GM19452 (cell line): ENCODE results near the gene CAND1.

ENCODE experiments used
- ATAC-seq: cut with Tn5 transposase; IDR thresholded peaks from one replicate; pipeline ENCODE4 v1.9.1; 2021; ENCODE audit not compliant: unreplicated experiment

CAND1 gene

DNA sequence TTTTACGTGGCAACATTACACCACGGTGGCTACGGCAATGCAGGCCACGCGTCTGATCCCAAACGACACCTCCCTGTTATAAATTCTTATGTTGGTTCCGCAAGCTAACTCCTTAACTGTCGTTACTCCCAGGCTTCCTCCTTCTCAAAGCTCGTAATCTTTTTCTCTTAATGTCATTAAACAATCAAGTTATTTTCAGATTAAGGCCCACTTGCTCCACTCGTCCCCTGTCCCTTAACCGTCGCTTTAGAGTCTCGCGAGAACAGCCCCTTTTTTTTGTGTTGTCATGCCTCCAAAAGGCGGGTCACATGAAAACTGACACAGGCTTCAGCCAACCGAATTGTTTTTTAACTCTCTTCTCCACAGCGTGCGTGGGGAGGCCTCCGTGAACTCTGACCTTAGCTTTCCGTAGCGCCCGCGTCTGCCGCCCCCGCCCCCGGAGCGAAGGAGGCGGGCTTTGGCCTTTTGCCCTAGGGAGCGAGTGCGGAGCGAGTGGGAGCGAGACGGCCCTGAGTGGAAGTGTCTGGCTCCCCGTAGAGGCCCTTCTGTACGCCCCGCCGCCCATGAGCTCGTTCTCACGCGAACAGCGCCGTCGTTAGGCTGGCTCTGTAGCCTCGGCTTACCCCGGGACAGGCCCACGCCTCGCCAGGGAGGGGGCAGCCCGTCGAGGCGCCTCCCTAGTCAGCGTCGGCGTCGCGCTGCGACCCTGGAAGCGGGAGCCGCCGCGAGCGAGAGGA lies at the start of gene CAND1:
Gene CAND1, plus strand, starts transcription at position 463 of the 737 bp plus-strand sequence. CDS start 360 bp downstream, outside the sequence.
- peak; percentile 74 for ATAC-seq

DNA sequence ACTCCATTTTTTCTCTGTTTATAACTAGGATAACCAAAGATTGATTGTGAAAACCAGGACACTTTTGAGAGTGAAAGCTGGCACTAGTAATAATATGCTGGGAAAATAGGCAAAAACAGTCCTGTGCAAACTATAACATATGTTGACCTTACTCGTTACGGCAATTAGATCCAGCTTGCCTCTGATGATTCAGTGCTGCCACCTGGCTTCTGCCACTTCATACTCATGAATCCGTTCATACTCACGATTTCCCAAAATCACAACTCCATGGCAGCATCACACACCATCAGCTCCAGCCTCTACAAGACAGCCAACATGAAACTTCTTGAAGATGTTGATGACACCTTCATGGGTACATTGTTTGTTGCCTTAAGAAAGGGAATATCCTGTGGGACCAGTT lies 49.1 kb upstream of the CAND1 start:
- no peak for ATAC-seq

DNA sequence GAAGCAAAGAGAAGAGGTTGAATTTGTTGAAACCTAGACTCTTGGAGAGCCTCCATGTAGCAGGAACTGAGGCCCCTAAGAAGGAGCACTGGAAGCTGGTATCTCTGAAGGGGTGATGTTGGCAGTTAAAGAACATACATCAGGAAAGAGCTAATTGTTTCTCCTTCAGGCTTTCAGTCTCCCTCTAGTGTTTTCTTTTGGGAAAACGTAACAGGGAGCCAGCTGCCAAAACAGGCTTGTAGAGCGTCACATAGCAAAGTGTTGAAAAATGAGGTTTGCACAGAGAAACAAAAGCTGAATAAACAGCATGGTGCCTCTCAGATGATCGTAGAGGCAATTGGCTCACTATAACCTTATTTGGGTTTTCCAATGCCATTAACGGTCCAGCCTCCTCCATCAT lies 46.9 kb upstream of the CAND1 start:
- no peak for ATAC-seq

DNA sequence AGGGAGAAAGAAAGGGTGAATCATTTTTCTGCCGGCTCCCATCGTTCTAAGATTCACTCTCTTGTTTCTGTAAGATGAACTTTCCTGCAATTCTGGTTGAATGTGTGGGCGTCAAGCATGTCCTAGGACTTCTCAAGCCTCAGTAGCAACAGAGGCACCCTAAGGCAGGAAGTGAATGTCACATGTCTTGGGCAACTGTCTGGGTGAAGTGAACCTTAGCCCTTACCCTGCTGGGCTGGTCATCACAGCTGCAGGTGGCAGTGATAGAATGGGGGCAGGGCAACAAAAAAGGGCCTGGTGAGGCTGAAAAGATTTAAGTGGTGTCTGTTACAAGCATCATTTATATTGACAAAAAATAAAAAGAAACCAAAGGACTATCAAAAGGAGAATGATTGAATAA lies 45.9 kb upstream of the CAND1 start:
- no peak for ATAC-seq

DNA sequence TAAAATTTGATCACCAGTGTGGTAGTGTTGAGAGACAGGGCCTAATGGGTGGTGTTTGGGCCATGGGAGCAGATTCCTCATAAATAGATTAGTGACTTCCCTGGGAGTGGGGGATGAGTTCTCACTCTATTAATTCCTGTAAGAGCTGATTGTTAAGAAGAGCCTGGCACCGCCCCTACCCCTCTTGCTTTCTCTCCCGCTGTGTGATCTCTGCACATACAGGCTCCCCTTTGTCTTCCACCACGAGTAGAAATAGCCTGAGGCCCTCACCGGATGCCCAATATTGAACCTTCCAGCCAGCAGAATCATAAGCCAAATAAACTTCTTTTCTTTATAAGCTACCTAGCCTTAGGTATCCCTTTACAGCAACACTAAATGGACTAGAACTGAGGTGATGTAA lies 31.9 kb upstream of the CAND1 start:
- ATAC-seq = no peak

DNA sequence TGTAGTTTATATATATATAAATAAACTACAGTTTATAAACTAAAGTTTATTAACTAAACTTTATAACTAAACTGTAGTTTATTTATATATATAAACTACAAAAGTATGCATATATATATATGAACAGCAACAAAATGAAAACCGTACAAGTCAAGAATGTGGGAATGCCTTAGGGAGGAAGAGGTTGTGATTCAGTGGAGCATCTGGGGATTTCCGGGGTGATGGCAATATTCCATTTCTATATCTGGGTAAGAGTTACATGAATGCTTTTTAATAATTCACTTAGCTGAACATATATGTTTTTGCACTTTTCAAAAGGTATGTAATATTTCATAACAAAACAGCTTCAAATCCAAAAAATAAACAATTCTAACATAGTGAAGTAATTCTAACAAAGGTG lies 30.1 kb upstream of the CAND1 start:
- no peak for ATAC-seq

DNA sequence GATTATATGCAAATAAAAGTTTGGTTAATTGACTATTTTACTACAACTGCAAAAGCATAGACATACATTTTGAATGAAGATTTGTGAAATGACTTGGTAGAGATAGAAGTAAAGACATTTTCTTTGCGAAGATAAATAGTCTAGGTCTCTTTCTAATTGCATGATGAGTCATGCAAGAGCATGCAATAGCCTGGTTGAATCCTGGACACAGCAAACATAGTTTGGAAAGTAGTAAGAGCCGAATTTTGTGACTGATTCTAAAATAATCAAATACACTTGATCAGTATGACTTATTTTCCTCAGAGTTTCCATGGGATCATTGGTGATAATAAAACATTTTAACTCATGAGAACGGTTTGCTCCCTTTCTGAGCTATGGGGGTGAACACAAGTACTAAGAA lies 27.7 kb upstream of the CAND1 start:
- ATAC-seq = no peak

DNA sequence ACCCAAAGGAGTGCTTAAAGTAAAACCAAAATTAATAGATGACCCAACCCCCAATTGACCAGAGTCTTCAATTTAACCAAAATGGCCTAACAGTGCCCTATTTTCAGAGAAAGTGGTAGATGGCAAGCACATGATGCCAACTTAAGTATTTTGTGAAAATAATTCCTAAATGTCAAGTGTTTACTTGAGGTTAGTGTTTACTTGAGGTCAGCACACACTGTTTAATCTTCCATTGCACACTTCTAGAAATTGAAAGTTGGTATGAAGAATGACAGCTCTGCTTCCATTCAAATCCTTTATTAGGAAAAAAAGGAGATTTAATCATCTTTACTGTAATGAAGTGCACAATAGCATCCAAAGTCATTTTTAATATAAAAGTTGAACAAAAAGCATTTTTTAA lies 25.9 kb upstream of the CAND1 start:
- no peak for ATAC-seq

DNA sequence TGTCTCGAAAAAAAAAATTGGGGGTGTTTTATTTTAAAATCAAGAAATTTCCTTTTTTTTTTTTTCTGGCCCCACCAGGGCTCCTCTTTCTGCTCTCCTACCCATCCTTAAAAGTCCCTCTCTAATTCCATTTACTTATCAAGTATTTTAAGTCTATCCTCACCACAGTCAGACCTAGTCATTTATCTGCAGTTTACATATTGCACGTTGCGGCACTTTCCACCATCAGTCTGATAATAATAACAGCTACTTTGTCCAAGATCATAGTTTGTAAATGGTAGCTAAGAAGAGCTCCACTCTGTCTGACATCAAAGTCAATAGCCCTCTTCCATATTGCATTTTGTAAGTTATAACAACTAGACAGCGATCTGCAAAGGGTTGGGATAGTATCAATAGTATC lies 23.6 kb upstream of the CAND1 start:
- no peak for ATAC-seq

DNA sequence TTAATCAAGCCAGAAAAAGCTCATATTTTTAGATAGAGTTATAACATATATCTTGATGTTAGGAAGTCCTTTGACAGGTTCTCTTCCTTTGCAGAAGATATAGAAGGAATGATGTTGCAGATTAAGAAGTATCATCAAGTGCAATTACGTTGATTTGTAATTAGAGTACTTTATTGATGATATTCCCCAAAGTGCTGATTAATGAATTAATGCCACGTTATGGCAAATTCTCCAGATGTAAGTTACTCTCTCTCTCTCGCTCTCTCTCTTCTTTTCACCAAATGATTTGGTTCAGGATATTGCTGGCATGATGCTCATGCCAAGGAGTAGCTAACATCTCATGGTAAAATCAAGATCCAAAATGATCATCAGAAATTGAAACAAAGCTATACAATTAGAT lies 18.1 kb upstream of the CAND1 start:
- ATAC-seq = no peak

DNA sequence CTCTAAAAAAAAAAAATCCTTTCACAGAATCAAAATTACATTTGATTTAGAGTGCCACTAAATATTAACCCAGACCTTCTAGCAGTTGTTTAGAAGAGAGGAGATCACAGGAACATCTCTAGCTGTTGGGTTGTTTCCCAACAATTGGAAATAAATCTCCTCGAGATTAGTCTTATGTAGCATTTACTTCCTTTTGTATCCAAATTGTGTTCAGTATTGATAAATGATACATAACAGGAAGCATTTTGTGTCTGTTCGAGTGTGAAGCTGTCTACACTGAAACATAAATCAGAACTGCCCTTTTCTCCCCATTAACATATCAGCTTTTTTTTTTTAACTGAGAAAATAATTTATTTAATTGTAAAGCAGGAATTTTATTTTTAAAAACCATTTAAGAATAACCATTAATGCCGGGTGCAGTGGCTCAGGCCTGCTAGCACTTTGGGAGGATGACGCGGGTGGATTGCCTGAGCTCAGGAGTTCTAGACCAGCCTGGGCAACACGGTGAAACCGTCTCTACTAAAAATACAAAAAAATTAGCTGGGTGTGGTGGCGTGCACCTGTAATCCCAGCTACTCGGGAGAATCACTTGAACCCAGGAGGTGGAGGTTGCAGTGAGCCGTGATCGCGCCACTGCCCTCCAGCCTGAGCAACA lies 14.7 kb upstream of the CAND1 start:
- ATAC-seq = no peak

DNA sequence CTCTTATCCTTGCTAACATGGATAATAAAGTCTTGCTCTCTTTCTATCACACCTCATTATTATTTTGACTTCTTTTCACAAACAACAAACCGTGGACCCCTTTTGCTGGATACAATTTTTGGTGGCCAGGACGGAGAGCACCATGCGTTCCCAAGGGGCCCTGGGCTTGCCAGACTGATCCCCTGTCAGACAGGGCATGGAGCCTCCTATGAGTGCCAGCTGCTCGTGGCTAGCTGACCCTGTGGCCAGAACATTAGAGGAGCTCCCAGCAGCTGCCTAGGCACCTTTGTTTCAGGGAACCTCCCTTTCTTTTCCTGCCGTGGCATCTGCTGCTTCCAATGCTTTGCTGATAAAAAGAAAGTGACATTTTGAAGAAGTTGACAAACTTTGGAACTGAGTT lies 12.5 kb upstream of the CAND1 start:
- no peak for ATAC-seq

DNA sequence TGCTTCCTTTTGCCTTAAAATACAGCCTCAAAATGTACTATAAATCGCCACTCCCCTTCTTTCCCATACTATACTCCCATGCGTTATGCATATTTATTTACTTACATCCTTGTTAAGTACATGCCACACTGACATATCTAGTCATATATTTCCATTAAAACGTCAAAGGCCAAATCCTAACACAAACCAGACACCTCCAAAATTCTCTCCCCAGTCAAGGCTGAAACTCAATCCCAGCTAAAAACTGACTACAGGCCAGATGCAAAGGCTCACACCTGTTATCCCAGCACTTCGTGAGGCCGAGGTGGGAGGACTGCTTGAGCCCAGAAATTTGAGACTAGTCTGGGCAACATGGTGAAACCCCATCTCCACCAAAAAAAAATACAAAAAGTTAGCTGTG lies 5.7 kb upstream of the CAND1 start:
- ATAC-seq = no peak

DNA sequence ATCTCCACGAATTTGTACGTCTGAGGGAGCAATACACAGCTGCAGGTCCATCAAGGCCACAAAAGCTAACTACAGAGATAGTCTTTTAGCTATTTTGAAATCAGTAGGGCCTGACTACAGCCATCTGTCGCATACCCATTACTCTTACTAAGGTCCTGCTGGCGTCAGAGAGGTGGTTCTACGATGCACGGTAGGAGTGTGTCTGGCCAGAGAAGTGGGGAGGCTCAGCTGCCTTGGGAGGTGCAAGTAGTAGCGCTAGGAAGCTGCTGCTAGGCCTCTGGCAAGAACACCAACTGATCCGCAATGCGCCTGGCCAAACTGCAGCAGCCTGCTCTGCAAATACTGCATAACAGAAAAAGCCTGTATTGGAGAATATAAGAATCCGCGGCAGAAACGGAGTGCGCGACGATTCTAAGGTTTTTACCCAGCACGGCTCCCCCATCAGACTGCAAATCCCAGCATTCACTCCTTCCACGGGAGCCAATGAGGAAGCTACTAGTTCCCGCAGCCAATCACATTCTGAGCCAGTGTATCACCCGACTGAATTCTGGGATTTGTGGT lies 743 bp upstream of the CAND1 start:
- ATAC-seq = peak; percentile 79

DNA sequence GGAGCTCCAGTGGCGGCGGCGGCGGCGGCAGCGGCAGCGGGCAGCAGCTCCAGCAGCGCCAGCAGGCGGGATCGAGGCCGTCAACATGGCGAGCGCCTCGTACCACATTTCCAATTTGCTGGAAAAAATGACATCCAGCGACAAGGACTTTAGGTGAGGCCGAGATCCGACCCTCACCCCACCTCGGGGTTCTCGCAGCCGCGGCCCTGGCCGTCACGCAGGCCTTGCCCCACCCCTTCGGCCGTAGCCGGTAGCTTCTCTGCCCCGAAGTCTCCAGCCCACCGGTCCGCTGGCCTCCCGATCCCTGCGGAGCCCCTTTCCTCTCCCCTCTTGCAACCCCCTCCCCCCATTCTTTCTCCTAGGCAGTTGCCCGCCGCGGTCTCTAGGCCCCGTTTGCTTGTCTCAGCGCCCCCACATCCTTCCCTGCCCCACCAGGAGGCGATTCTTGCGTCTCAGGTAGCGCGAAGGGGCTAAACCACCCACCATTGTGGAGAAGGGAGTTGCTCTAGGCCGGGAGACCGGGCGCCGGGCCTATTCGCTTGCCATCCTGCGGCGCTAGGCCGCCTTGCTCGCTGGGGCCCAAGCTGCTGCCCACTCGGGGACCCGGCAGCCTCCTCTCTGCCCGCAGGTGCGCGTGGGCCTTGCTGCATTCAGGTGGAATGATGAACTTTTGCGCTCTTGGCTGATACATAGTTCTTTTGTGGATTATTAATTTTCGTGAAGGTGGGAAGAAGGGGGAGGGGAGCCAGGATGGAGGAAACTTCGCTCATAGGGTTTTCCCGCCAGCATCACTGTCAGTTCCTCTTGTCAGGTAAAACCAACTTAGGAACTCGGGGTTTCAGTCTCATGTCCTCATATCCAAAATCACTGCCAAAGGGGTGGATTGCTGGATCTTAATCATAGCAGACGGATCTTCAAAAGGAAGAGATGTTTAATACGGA lies 745 bp downstream of the CAND1 start:
- ATAC-seq = peak; percentile 10

DNA sequence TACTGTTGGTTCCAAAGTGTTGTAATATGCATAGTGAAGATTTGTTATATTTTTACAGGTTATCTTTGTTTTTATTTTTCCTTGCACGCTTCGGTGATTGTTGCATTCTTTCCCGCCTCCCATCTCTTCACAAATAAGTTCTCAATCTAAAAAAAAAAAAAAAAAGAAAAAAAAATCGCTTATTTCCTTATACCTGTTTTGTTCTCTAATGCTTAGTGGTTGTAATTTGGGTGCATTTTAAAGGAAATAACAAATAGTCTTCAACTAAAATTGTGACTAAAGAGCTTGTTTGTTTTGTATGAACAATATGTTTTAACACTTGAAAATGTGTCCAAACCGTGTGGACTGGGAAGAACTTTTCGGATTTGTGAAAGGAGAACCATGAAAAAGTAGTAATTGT lies 1.5 kb downstream of the CAND1 start:
- no peak for ATAC-seq

DNA sequence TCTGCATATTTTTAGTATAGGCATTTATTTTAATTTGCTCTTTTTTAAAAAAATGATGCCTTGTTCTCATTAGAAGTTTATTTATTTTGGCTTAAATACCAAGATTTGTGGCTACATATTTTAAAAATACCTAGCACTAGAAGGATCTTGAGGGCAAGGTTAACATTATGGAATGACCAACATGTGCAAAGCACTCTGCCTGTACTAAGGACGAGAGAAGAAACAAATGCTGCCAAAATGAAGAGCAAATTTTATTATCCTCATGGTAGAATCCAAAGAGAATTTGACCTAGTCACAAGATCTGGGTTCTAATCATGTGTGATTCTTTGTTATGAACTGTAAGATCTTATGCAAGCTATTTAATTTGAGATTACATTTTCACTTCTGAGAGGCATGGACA lies 2.8 kb downstream of the CAND1 start:
- no peak for ATAC-seq

DNA sequence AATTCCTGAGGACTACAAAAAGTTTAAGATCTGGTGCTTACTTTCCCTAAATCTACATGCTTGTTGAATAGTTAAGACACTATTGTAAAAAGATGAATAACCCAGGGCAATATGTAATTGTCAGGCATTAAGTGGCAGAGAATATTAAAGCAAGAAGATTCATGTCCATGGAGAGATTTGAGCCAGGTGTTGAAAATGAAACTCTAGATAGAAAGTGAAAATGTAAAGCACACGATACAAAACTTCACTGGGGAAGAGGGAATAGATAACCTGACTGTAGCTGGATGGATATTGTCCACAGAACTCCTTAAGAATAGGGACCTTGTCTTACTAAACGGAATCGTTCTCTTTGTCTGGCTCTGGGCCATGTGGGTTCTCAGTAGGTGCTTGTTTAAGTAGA lies 5.0 kb downstream of the CAND1 start:
- no peak for ATAC-seq

DNA sequence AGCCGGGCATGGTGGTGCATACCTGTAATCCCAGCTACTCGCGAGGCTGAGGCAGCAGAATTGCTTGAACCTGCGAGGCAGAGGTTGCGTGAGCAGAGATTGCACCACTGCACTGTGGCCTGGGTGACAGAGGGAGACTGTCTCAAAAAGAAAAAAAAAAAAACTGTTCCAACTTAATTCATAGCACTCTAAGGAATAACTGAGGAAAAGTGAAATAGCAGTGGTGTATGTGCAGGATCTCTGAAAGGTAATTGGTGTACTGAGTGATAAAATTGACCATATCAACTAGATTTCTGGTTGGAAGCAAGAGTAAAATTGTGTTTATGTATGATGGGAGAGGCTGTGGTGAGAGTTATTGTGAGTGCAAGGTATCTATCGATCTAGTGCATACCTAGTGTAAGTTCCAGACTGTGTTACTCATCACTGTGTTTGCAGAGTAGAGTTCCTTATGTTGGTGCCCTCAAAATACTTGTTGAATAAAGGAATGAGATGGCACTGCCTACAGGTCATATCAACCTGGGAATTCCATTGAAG lies 6.3 kb downstream of the CAND1 start:
- no peak for ATAC-seq

DNA sequence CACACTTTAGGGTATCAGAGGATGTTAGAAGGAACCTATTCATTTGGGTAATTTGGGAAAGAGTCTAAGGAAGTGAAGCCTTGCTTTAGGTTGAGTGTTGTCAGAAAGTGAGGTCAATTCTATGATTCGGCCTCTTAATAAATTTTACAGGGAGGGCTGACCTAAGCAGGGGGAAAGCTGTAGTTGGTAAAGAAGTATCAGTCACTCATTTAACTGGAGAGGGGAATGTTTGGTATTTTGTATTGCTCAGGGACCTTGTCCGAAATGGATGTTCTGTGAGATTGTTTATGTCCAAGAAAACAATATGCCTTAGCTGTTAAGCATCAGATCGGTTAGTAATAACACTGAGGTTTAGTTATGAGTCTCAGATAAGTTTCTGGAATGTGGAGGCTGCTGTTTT lies 7.3 kb downstream of the CAND1 start:
- ATAC-seq = no peak

DNA sequence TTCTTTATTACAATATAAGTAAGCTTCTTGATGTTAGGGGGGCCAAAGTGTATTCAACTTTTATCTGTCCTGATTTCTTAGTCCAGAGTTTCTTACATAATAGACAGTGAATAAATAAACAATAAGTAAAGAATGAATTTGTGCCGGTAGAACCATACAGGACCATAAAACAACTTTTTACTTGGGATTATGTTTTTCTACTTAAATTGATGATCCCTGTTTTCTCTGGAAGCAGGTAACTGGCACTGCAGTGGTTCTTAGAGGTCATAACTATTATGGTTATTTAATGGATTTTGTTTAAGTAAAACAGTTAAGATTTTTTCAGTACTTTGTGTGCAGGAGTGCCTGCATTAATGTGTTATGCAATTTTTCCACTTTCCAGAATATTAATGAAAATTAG lies 10.5 kb downstream of the CAND1 start:
- no peak for ATAC-seq
